Frontal cortex (tissue), 4 donors: ENCODE results near the gene CDKN2B-AS1. TPM values are rescaled to one million over a fixed set of nuclear protein-coding genes. Genes with fewer than 3 reads are reported as not detected.
"Not testable (repeated sequence)": the region's sequence is repeated elsewhere in the genome, so short reads cannot be mapped to it uniquely, and the experiment has no call there.

ENCODE experiments used
- DNase-seq, 2 donors: peaks; one replicate each; pipeline ENCODE4 v3.0.0; 2012; ENCODE audit warnings: low spot score in 2 of 2
- FAIRE-seq: peaks from 2 replicates; lab custom pipeline; 2012; peaks lifted over from hg19 to GRCh38; lab: Jason Lieb, UNC
- total RNA-seq: library from RNA; depleted of rRNA; stranded (reverse); fragments of >200 nt; gene quantifications from one replicate; pipeline ENCODE4 v1.2.3, GENCODE V29; 2014
- donor health status: control.
- donor health status: control.
- donor health status: control.

Gene CDKN2B-AS1
- 0.41 TPM for total RNA-seq

- DNase-seq, result peak in 1 of 2 donors; percentile 36
- FAIRE-seq, result no peak
Measured at GRCh38 chr9:21994556-21995005, at the start of gene CDKN2B-AS1. Gene CDKN2B-AS1 (plus strand): TSS chr9:21994791.

- DNase-seq (no peak), FAIRE-seq (no peak)
Measured at GRCh38 chr9:21945606-21946005, 49.0 kb upstream of the CDKN2B-AS1 start.

GRCh38 chr9:21958833-21959232 is 35.8 kb upstream of the CDKN2B-AS1 start:
- DNase-seq, result no peak
- no peak for FAIRE-seq

GRCh38 chr9:21959268-21959667 is 35.3 kb upstream of the CDKN2B-AS1 start:
- not testable (repeated sequence) for FAIRE-seq, DNase-seq

- DNase-seq (no peak), FAIRE-seq (no peak)
Measured at GRCh38 chr9:21961569-21961968, 33.0 kb upstream of the CDKN2B-AS1 start.

- DNase-seq, result no peak
- no peak for FAIRE-seq
Measured at GRCh38 chr9:21964925-21965385, 29.6 kb upstream of the CDKN2B-AS1 start.

GRCh38 chr9:21965401-21965951 is 29.1 kb upstream of the CDKN2B-AS1 start:
- FAIRE-seq, result no peak
- DNase-seq, result peak in 1 of 2 donors; percentile 27

- no peak for DNase-seq
- no peak for FAIRE-seq
Measured at GRCh38 chr9:21966140-21966851, 28.3 kb upstream of the CDKN2B-AS1 start.

- no peak for DNase-seq
- FAIRE-seq, result no peak
Measured at GRCh38 chr9:21967169-21967568, 27.4 kb upstream of the CDKN2B-AS1 start.

- DNase-seq, result no peak
- no peak for FAIRE-seq
Measured at GRCh38 chr9:21967702-21968101, 26.9 kb upstream of the CDKN2B-AS1 start.

GRCh38 chr9:21968331-21969010 is 26.1 kb upstream of the CDKN2B-AS1 start:
- FAIRE-seq (no peak), DNase-seq (no peak)

GRCh38 chr9:21969011-21969940 is 25.3 kb upstream of the CDKN2B-AS1 start:
- FAIRE-seq (no peak), DNase-seq (no peak)

- no peak for DNase-seq
- FAIRE-seq, result no peak
Measured at GRCh38 chr9:21969951-21970799, 24.4 kb upstream of the CDKN2B-AS1 start.

GRCh38 chr9:21970800-21971640 is 23.6 kb upstream of the CDKN2B-AS1 start:
- FAIRE-seq, result no peak
- no peak for DNase-seq

GRCh38 chr9:21972361-21972760 is 22.2 kb upstream of the CDKN2B-AS1 start:
- DNase-seq, result no peak
- no peak for FAIRE-seq

GRCh38 chr9:21974343-21974721 is 20.3 kb upstream of the CDKN2B-AS1 start:
- no peak for FAIRE-seq
- no peak for DNase-seq

- DNase-seq, result peak in 1 of 2 donors; percentile 30
- no peak for FAIRE-seq
Measured at GRCh38 chr9:21974722-21975409, 19.7 kb upstream of the CDKN2B-AS1 start.
